HL-60 (cell line): ENCODE results near the gene PLCB1.

ENCODE experiments used
- CTCF ChIP-seq: IDR thresholded peaks from one replicate; pipeline ENCODE4 v1.5.1; 2011; ENCODE audit warnings: low read length, control low read depth, inconsistent platforms; ENCODE audit not compliant: insufficient read depth
- REST ChIP-seq: IDR thresholded peaks from 2 replicates; pipeline ENCODE4 v1.6.1; 2012; ENCODE audit warnings: low read depth; ENCODE audit not compliant: insufficient replicate concordance

GRCh38 chr20:8228315-8228714 lies 96.2 kb downstream of the PLCB1 start:
- no peak for TF ChIP-seq CTCF
- no peak for TF ChIP-seq REST
